Dermis blood vessel endothelial cell (primary cell): ENCODE measurements around the gene CYP46A1. TPM values are rescaled to one million over a fixed set of nuclear protein-coding genes. Genes with fewer than 3 reads are reported as not detected.

Experiments used
- DNase-seq: peaks from one replicate; pipeline ENCODE4 v3.0.0; 2010
- total RNA-seq: library from RNA; depleted of rRNA; stranded (reverse); fragments of >200 nt; gene quantifications from 2 replicates; pipeline ENCODE4 v1.2.3, GENCODE V29; 2014

Gene CYP46A1
- total RNA-seq, 1 donor from 2014 or later = under 0.01 TPM

- DNase-seq = no peak
Measured at GRCh38 chr14:99689266-99690236, 5.5 kb downstream of the CYP46A1 start.

GRCh38 chr14:99690636-99691035 is 6.5 kb downstream of the CYP46A1 start:
- DNase-seq = no peak

- DNase-seq = no peak
Measured at GRCh38 chr14:99691111-99691885, 7.2 kb downstream of the CYP46A1 start.

- DNase-seq = no peak
Measured at GRCh38 chr14:99693918-99694317, 9.8 kb downstream of the CYP46A1 start.

GRCh38 chr14:99696929-99697328 is 12.8 kb downstream of the CYP46A1 start:
- no peak for DNase-seq

- no peak for DNase-seq
Measured at GRCh38 chr14:99698236-99698635, 14.1 kb downstream of the CYP46A1 start.

- peak; percentile 16 for DNase-seq
Measured at GRCh38 chr14:99698642-99699041, 14.5 kb downstream of the CYP46A1 start.

- DNase-seq = no peak
Measured at GRCh38 chr14:99699085-99699760, 15.1 kb downstream of the CYP46A1 start.

- DNase-seq = no peak
Measured at GRCh38 chr14:99699861-99700260, 15.8 kb downstream of the CYP46A1 start.

GRCh38 chr14:99700379-99700778 is 16.3 kb downstream of the CYP46A1 start:
- no peak for DNase-seq

- no peak for DNase-seq
Measured at GRCh38 chr14:99701260-99701659, 17.2 kb downstream of the CYP46A1 start.

GRCh38 chr14:99702115-99702514 is 18.0 kb downstream of the CYP46A1 start:
- DNase-seq = no peak

GRCh38 chr14:99703381-99703780 is 19.3 kb downstream of the CYP46A1 start:
- no peak for DNase-seq

- DNase-seq = no peak
Measured at GRCh38 chr14:99704037-99704436, 19.9 kb downstream of the CYP46A1 start.

- no peak for DNase-seq
Measured at GRCh38 chr14:99706107-99706900, 22.2 kb downstream of the CYP46A1 start.

- DNase-seq = no peak
Measured at GRCh38 chr14:99707420-99707819, 23.3 kb downstream of the CYP46A1 start.

GRCh38 chr14:99707921-99708320 is 23.8 kb downstream of the CYP46A1 start:
- DNase-seq = no peak

GRCh38 chr14:99708449-99708848 is 24.4 kb downstream of the CYP46A1 start:
- no peak for DNase-seq

GRCh38 chr14:99713972-99714371 is 29.9 kb downstream of the CYP46A1 start:
- DNase-seq = no peak

GRCh38 chr14:99715266-99716000 is 31.3 kb downstream of the CYP46A1 start:
- DNase-seq = no peak

- DNase-seq = no peak
Measured at GRCh38 chr14:99716091-99716849, 32.2 kb downstream of the CYP46A1 start.
